ENCODE measurements around the gene USP43. TPM values are rescaled to one million over a fixed set of nuclear protein-coding genes. Genes with fewer than 3 reads are reported as not detected.

The USP43 gene
- polyA plus RNA-seq, 1 of the 3 experiments (the other 2 are of a cell fraction), result 0.07 TPM

DNA sequence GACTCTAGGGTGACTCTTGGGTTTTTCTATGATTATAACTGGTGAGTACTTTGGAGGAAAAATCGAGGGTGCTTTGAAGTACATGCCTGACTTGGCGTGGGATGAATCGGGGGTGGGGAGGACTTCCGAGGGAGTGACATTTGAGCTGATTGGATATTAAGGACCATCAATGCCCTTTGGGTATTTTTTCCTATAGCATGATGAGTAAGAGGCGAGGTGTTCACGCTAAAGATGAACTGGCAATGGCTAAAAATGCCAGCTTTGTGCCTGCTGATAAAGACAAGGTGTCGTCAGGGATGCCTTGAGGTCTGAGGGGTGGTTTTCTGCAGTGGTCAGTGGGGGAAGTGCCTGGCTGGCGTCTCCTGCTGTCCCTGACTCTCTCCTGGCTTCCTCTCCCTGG is 25.3 kb downstream of the USP43 start:
- no peak for DNase-seq
- Histone ChIP-seq H3K9me2 (no peaks in the 10 kb centered on the region), H3K27me3 (ENCODE audit: insufficient read depth) (peaks cover 30% of the 10 kb centered on the region), H3K4me2 (no peak overlapping the region), H3K9me3 (no peaks in the 10 kb centered on the region), H3K4me3 (ENCODE audit: low read depth in 2 of 2, low read length in 1 of 2) (no peak overlapping the region), H2AFZ (ENCODE audit: low read depth) (no peak overlapping the region), H3K36me3 (replicated peaks in 1 of 2; ENCODE audit: control insufficient read depth in 1 of 2, insufficient read depth in 2 of 2, low read length in 1 of 2) (no peaks in the 10 kb centered on the region), H3K79me2 (ENCODE audit: insufficient read depth) (no peaks in the 10 kb centered on the region), H3K9ac (no peak overlapping the region), H4K20me1 (ENCODE audit: insufficient read depth) (no peaks in the 10 kb centered on the region), H3F3A (replicated peaks; ENCODE audit: insufficient read depth) (no peaks in the 10 kb centered on the region), H3K4me1 (ENCODE audit: control insufficient read depth in 1 of 2, insufficient read depth in 2 of 2, low read depth in 1 of 2, low read length in 1 of 2) (no peaks in the 10 kb centered on the region), H3K27ac (ENCODE audit: low read depth in 2 of 2, low read length in 1 of 2) (no peak overlapping the region)
- ChIA-PET CTCF (interaction anchor here (1.0 kb wide), 1 partner anchor 93 kb away, joined by 3 read pairs; no protein-coding TSS in a partner anchor), POLR2A (no interaction called here)
- TF ChIP-seq EZH2phosphoT487 (IDR thresholded peaks at IDR 0.05; ENCODE audit: borderline replicate concordance, low read depth) (no peak), FOSL2 (IDR thresholded peaks at IDR 0.05; ENCODE audit: borderline replicate concordance, low read depth) (no peak), TEAD4 (IDR thresholded peaks at IDR 0.05; ENCODE audit: borderline replicate concordance, insufficient read depth) (no peak), TCF12 (IDR thresholded peaks at IDR 0.05) (no peak), NFIC (IDR thresholded peaks at IDR 0.05; ENCODE audit: borderline replicate concordance) (no peak), JUND (IDR thresholded peaks at IDR 0.05) (no peak), TAF1 (IDR thresholded peaks at IDR 0.05; ENCODE audit: borderline replicate concordance, low read depth, low read length) (no peak), GABPA (IDR thresholded peaks at IDR 0.05; ENCODE audit: low read depth) (no peak), SIN3A (IDR thresholded peaks at IDR 0.05; ENCODE audit: borderline replicate concordance, low read depth, low read length) (no peak), MXI1 (IDR thresholded peaks at IDR 0.05; ENCODE audit: low read depth, low read length) (no peak), ELF1 (IDR thresholded peaks at IDR 0.05) (no peak), POLR2AphosphoS5 (IDR thresholded peaks at IDR 0.05; ENCODE audit: low read depth, low read length) (no peak), FOXM1 (IDR thresholded peaks at IDR 0.05; ENCODE audit: low read depth) (no peak)
- TF ChIP-seq, protein P1, sequence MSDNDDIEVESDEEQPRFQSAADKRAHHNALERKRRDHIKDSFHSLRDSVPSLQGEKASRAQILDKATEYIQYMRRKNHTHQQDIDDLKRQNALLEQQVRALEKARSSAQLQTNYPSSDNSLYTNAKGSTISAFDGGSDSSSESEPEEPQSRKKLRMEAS (IDR thresholded peaks at IDR 0.05; ENCODE audit: low read depth), result no peak
- TF ChIP-seq, protein P2, sequence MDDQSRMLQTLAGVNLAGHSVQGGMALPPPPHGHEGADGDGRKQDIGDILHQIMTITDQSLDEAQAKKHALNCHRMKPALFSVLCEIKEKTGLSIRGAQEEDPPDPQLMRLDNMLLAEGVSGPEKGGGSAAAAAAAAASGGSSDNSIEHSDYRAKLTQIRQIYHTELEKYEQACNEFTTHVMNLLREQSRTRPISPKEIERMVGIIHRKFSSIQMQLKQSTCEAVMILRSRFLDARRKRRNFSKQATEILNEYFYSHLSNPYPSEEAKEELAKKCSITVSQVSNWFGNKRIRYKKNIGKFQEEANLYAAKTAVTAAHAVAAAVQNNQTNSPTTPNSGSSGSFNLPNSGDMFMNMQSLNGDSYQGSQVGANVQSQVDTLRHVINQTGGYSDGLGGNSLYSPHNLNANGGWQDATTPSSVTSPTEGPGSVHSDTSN (IDR thresholded peaks at IDR 0.05), result no peak
- TF ChIP-seq, protein P3, sequence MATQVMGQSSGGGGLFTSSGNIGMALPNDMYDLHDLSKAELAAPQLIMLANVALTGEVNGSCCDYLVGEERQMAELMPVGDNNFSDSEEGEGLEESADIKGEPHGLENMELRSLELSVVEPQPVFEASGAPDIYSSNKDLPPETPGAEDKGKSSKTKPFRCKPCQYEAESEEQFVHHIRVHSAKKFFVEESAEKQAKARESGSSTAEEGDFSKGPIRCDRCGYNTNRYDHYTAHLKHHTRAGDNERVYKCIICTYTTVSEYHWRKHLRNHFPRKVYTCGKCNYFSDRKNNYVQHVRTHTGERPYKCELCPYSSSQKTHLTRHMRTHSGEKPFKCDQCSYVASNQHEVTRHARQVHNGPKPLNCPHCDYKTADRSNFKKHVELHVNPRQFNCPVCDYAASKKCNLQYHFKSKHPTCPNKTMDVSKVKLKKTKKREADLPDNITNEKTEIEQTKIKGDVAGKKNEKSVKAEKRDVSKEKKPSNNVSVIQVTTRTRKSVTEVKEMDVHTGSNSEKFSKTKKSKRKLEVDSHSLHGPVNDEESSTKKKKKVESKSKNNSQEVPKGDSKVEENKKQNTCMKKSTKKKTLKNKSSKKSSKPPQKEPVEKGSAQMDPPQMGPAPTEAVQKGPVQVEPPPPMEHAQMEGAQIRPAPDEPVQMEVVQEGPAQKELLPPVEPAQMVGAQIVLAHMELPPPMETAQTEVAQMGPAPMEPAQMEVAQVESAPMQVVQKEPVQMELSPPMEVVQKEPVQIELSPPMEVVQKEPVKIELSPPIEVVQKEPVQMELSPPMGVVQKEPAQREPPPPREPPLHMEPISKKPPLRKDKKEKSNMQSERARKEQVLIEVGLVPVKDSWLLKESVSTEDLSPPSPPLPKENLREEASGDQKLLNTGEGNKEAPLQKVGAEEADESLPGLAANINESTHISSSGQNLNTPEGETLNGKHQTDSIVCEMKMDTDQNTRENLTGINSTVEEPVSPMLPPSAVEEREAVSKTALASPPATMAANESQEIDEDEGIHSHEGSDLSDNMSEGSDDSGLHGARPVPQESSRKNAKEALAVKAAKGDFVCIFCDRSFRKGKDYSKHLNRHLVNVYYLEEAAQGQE (IDR thresholded peaks at IDR 0.05; ENCODE audit: low read depth, low read length), result no peak
- WGBS (ENCODE audit: low lambda C conversion rate), result 19% methylated on average over 7 of the region's 8 CpGs
